ENCODE measurements around the gene NOTCH1.

Gene NOTCH1

DNA sequence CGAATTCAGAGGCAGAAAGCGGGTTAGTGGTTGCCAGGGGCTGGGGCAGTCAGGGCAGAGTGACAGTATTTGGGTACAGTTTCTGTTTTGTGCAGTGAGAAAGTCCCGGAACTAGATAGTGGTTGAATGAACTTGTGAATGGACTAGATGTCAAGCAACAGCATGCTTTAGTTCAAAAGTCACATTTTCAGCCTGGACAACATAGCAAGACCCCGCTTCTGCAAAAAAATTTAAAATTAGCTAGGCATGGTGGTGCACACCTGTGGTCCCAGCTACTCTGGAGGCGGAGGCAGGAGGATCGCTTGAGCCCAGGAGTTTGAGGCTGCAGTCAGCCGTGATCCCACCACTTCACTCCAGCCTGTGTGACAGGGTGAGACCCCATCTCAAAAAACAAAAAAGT, 8.4 kb downstream of the NOTCH1 start:
- TF ChIP-seq, protein P1, sequence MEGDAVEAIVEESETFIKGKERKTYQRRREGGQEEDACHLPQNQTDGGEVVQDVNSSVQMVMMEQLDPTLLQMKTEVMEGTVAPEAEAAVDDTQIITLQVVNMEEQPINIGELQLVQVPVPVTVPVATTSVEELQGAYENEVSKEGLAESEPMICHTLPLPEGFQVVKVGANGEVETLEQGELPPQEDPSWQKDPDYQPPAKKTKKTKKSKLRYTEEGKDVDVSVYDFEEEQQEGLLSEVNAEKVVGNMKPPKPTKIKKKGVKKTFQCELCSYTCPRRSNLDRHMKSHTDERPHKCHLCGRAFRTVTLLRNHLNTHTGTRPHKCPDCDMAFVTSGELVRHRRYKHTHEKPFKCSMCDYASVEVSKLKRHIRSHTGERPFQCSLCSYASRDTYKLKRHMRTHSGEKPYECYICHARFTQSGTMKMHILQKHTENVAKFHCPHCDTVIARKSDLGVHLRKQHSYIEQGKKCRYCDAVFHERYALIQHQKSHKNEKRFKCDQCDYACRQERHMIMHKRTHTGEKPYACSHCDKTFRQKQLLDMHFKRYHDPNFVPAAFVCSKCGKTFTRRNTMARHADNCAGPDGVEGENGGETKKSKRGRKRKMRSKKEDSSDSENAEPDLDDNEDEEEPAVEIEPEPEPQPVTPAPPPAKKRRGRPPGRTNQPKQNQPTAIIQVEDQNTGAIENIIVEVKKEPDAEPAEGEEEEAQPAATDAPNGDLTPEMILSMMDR (IDR thresholded peaks at IDR 0.05): no peak

GRCh38 chr9:136536721-136537241, 9.1 kb downstream of the NOTCH1 start:
- TF ChIP-seq, protein P1 (IDR thresholded peaks at IDR 0.05): no peak

- TF ChIP-seq, protein P1 (IDR thresholded peaks at IDR 0.05): no peak
Measured at GRCh38 chr9:136536051-136536720, 9.7 kb downstream of the NOTCH1 start.

GRCh38 chr9:136535070-136535469, 10.8 kb downstream of the NOTCH1 start:
- TF ChIP-seq, protein P1 (IDR thresholded peaks at IDR 0.05): no peak

GRCh38 chr9:136534366-136534765, 11.5 kb downstream of the NOTCH1 start:
- TF ChIP-seq, protein P1 (IDR thresholded peaks at IDR 0.05): no peak

DNA sequence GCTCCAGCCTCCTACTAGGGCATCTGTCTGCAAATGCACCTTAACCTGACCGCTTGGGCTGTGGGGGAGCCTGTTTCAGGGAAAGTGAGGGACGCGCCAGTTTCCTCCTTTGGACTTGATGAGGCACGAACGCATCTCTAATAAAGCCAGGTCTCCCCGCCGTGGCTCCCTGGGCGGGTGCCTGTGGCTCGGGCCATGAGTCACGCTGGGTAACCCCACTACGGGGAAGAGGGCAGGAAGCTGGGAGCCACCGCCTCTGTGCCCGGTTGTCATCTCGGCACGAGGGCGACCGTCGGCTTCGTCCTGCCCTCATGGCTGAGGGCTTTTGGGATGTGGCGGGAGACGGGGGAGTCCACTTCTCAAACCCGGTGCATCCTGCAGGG, 12.1 kb downstream of the NOTCH1 start:
- TF ChIP-seq, protein P1 (IDR thresholded peaks at IDR 0.05): no peak

- TF ChIP-seq, protein P1 (IDR thresholded peaks at IDR 0.05): no peak
Measured at GRCh38 chr9:136532799-136533774, 12.8 kb downstream of the NOTCH1 start.
